ENCODE measurements around the gene GPR179. TPM values are rescaled to one million over a fixed set of nuclear protein-coding genes. Genes with fewer than 3 reads are reported as not detected.

GPR179 gene
- total RNA-seq, 1 experiment from 2014 or later = 0.09 TPM

GRCh38 chr17:38334480-38335364, 9.0 kb downstream of the GPR179 start:
- ATAC-seq = no peak
- peaks cover 11% of the 10 kb centered on the region; the same call in 1 of the 2 replicates for H3K4me1 Mint-ChIP-seq
- H3K9me3 Mint-ChIP-seq = no peaks in the 10 kb centered on the region
- no peak overlapping the region for H3K4me3 Mint-ChIP-seq
- no peaks in the 10 kb centered on the region for H3K36me3 Mint-ChIP-seq
- ChIA-PET POLR2A (interaction anchor here (0.8 to 3.9 kb wide), 2 partner anchors 10 to 81 kb away, joined by 4 to 19 read pairs; no protein-coding TSS in a partner anchor), CTCF (interaction anchor here (1.2 to 10.4 kb wide), 7 partner anchors 11 to 78 kb away, joined by 5 to 221 read pairs (median 28); partner anchors contain the start of genes GPR179 and SOCS7)
- TF ChIP-seq GTF2I (CRISPR knock-in tag; conservative IDR thresholded peaks at IDR 0.05) = no peak
- no peak for TF ChIP-seq SP1 (CRISPR knock-in tag; conservative IDR thresholded peaks at IDR 0.05)
- no peak for TF ChIP-seq TP53 (CRISPR knock-in tag; IDR thresholded peaks at IDR 0.05)
- TF ChIP-seq, protein P1, sequence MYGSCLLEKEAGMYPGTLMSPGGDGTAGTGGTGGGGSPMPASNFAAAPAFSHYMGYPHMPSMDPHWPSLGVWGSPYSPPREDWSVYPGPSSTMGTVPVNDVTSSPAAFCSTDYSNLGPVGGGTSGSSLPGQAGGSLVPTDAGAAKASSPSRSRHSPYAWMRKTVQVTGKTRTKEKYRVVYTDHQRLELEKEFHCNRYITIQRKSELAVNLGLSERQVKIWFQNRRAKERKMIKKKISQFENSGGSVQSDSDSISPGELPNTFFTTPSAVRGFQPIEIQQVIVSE (CRISPR knock-in tag; IDR thresholded peaks at IDR 0.05; ENCODE audit: borderline replicate concordance) = no peak
- no peak for TF ChIP-seq TEAD1 (CRISPR knock-in tag; IDR thresholded peaks at IDR 0.05)
- TF ChIP-seq E2F1 (CRISPR knock-in tag; IDR thresholded peaks at IDR 0.05) = no peak
- TF ChIP-seq, protein P2, sequence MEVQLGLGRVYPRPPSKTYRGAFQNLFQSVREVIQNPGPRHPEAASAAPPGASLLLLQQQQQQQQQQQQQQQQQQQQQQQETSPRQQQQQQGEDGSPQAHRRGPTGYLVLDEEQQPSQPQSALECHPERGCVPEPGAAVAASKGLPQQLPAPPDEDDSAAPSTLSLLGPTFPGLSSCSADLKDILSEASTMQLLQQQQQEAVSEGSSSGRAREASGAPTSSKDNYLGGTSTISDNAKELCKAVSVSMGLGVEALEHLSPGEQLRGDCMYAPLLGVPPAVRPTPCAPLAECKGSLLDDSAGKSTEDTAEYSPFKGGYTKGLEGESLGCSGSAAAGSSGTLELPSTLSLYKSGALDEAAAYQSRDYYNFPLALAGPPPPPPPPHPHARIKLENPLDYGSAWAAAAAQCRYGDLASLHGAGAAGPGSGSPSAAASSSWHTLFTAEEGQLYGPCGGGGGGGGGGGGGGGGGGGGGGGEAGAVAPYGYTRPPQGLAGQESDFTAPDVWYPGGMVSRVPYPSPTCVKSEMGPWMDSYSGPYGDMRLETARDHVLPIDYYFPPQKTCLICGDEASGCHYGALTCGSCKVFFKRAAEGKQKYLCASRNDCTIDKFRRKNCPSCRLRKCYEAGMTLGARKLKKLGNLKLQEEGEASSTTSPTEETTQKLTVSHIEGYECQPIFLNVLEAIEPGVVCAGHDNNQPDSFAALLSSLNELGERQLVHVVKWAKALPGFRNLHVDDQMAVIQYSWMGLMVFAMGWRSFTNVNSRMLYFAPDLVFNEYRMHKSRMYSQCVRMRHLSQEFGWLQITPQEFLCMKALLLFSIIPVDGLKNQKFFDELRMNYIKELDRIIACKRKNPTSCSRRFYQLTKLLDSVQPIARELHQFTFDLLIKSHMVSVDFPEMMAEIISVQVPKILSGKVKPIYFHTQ (CRISPR knock-in tag; IDR thresholded peaks at IDR 0.05) = no peak
- TF ChIP-seq E2F4 (CRISPR knock-in tag; IDR thresholded peaks at IDR 0.05; ENCODE audit: borderline replicate concordance, low read depth) = no peak
- TF ChIP-seq USF1 (CRISPR knock-in tag; IDR thresholded peaks at IDR 0.05) = no peak
- TF ChIP-seq GABPB1 (CRISPR knock-in tag; IDR thresholded peaks at IDR 0.05) = no peak
- TF ChIP-seq CBFB (CRISPR knock-in tag; IDR thresholded peaks at IDR 0.05; ENCODE audit: low read depth) = no peak
- TF ChIP-seq ZNF532 (CRISPR knock-in tag; IDR thresholded peaks at IDR 0.05; ENCODE audit: borderline replicate concordance) = no peak
- no peak for TF ChIP-seq JAZF1 (CRISPR knock-in tag; IDR thresholded peaks at IDR 0.05)
- TF ChIP-seq ERG (CRISPR knock-in tag; IDR thresholded peaks at IDR 0.05) = no peak
- no peak for TF ChIP-seq ZNF232 (CRISPR knock-in tag; IDR thresholded peaks at IDR 0.05)
- no peak for TF ChIP-seq MLX (CRISPR knock-in tag; IDR thresholded peaks at IDR 0.05)
- TF ChIP-seq, protein P3, sequence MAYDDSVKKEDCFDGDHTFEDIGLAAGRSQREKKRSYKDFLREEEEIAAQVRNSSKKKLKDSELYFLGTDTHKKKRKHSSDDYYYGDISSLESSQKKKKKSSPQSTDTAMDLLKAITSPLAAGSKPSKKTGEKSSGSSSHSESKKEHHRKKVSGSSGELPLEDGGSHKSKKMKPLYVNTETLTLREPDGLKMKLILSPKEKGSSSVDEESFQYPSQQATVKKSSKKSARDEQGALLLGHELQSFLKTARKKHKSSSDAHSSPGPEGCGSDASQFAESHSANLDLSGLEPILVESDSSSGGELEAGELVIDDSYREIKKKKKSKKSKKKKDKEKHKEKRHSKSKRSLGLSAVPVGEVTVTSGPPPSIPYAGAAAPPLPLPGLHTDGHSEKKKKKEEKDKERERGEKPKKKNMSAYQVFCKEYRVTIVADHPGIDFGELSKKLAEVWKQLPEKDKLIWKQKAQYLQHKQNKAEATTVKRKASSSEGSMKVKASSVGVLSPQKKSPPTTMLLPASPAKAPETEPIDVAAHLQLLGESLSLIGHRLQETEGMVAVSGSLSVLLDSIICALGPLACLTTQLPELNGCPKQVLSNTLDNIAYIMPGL (CRISPR knock-in tag; IDR thresholded peaks at IDR 0.05) = no peak
- DNase-seq (ENCODE audit: low spot score) = no peak
- no peak overlapping the region for H3K27ac Mint-ChIP-seq
- no peaks in the 10 kb centered on the region; the same call in 1 of the 2 replicates for H3K27me3 Mint-ChIP-seq (ENCODE audit: low read depth)
